Measurements from ENCODE around the gene CNTNAP2.
A peak's percentile ranks its signal among the peaks of the same experiment; 100 is the strongest.

The CNTNAP2 gene

DNA sequence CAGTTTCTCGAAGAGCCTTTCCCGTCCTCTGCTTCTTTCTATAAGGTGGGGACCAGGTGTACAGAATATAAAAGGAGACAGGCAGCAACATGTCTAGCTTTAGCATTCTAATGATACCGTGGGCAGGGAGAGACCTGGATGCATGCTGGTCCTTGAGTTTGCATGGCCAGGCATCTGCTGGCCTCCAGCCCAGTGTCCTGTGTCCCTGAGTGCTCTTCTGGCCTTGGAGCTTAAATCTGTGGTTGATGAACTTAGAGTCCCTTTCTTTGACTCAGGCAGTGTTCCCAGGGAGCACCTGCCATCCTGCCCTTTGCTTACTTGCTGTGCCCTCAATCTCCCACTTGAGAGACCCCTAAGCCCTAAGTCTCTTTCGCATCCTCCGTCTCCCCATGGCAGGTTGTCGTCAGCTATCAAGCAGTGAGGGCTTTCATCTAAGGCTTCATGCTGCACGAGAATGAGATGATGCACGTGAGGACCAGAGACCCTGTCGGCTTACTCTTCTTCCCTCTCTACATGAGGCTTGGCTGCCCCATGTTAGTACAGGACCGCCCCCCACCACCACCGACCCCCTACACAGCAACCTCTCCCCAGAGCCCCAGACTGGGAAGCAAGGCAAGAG, 2160.6 kb downstream of the CNTNAP2 start:
- H3K36me3 ChIP-seq (ENCODE audit: insufficient read depth): no peaks in the 10 kb centered on the region
- H3K4me1 ChIP-seq (ENCODE audit: low read depth, poor library complexity, severe bottlenecking): no peaks in the 10 kb centered on the region
- no peak overlapping the region for H2AFZ ChIP-seq (ENCODE audit: low read depth)
- no peak overlapping the region for H3K27ac ChIP-seq
- H3K79me2 ChIP-seq (ENCODE audit: insufficient read depth, low read depth): no peaks in the 10 kb centered on the region
- no peaks in the 10 kb centered on the region for H4K20me1 ChIP-seq (ENCODE audit: insufficient read depth)
- no peak overlapping the region for H3K4me2 ChIP-seq
- no peak overlapping the region for H3K9ac ChIP-seq
- no peaks in the 10 kb centered on the region; the same call in 1 of the 2 replicates for H3K27me3 ChIP-seq (ENCODE audit: insufficient read depth, low read depth)
- TF ChIP-seq, protein P1, sequence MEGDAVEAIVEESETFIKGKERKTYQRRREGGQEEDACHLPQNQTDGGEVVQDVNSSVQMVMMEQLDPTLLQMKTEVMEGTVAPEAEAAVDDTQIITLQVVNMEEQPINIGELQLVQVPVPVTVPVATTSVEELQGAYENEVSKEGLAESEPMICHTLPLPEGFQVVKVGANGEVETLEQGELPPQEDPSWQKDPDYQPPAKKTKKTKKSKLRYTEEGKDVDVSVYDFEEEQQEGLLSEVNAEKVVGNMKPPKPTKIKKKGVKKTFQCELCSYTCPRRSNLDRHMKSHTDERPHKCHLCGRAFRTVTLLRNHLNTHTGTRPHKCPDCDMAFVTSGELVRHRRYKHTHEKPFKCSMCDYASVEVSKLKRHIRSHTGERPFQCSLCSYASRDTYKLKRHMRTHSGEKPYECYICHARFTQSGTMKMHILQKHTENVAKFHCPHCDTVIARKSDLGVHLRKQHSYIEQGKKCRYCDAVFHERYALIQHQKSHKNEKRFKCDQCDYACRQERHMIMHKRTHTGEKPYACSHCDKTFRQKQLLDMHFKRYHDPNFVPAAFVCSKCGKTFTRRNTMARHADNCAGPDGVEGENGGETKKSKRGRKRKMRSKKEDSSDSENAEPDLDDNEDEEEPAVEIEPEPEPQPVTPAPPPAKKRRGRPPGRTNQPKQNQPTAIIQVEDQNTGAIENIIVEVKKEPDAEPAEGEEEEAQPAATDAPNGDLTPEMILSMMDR (conservative IDR thresholded peaks at IDR 0.05; ENCODE audit: low read depth, low read length): no peak
- H3K4me3 ChIP-seq (IDR thresholded peaks at IDR 0.05; ENCODE audit: insufficient read depth, low read depth, low read length): no peak overlapping the region

DNA sequence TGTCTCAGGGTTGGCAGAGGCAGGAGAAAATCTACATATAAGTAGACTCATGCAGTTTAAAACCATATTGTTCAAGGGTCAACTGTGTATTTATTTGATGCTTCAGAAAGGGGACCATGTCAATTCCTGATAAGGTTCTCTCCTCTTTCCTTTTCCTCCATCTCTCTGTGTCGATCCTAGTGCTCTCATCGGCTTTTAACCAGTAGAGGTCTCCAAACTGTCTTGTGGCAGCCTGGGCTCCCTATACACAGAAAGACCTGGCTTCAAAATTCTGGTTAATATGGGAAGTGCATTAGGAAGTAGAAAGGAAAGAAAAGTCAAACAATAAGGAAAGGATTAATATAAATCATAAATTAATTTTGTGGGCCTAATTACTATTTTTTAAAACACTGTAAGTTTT, 2169.5 kb downstream of the CNTNAP2 start:
- Histone ChIP-seq H4K20me1 (ENCODE audit: insufficient read depth) (no peaks in the 10 kb centered on the region), H3K4me3 (IDR thresholded peaks at IDR 0.05; ENCODE audit: insufficient read depth, low read depth, low read length) (no peak overlapping the region), H3K27me3 (ENCODE audit: insufficient read depth, low read depth) (no peaks in the 10 kb centered on the region; the same call in 1 of the 2 replicates), H3K36me3 (ENCODE audit: insufficient read depth) (no peaks in the 10 kb centered on the region), H3K4me2 (no peak overlapping the region), H3K9ac (no peak overlapping the region), H3K79me2 (ENCODE audit: insufficient read depth, low read depth) (no peaks in the 10 kb centered on the region), H3K4me1 (ENCODE audit: low read depth, poor library complexity, severe bottlenecking) (peaks cover 18% of the 10 kb centered on the region), H3K27ac (no peak overlapping the region), H2AFZ (ENCODE audit: low read depth) (no peak overlapping the region)
- TF ChIP-seq, protein P1 (conservative IDR thresholded peaks at IDR 0.05; ENCODE audit: low read depth, low read length): 0 out of 2 replicates have a peak, but pooled peaks have one; percentile 41

DNA sequence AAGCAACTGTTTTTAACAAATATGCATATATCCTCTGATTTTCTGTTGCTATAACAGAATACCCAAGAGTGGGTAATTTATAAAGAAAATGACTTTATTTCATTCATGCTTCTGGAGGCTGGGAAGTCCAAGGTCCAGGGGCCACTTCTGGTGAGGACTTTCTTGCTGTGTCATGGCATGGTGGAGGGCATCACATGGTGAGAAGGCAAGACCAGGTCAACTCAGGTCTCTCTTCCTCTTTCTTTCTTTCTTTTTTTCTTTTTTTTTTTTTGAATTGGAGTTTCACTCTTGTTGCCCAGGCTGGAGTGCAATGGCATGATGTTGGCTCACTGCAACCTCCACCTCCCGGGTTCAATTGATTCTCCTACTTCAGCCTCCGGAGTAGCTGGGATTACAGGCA, 2170.9 kb downstream of the CNTNAP2 start:
- no peaks in the 10 kb centered on the region for H3K27me3 ChIP-seq (ENCODE audit: insufficient read depth, low read depth)

GRCh38 chr7:148288592-148289151, 2172.1 kb downstream of the CNTNAP2 start:
- no peaks in the 10 kb centered on the region for H3K27me3 ChIP-seq (ENCODE audit: insufficient read depth, low read depth)
- H3K36me3 ChIP-seq (ENCODE audit: insufficient read depth): no peaks in the 10 kb centered on the region
- H2AFZ ChIP-seq (ENCODE audit: low read depth): no peak overlapping the region
- no peaks in the 10 kb centered on the region for H4K20me1 ChIP-seq (ENCODE audit: insufficient read depth)
- H3K9ac ChIP-seq: no peak overlapping the region
- TF ChIP-seq, protein P1 (conservative IDR thresholded peaks at IDR 0.05; ENCODE audit: low read depth, low read length): no peak
- H3K4me1 ChIP-seq (ENCODE audit: low read depth, poor library complexity, severe bottlenecking): peaks cover 18% of the 10 kb centered on the region
- no peak overlapping the region for H3K4me3 ChIP-seq (IDR thresholded peaks at IDR 0.05; ENCODE audit: insufficient read depth, low read depth, low read length)
- H3K4me2 ChIP-seq: no peak overlapping the region
- no peaks in the 10 kb centered on the region for H3K79me2 ChIP-seq (ENCODE audit: insufficient read depth, low read depth)
- no peak overlapping the region for H3K27ac ChIP-seq

More for the DNA sequence above, 2170.9 kb downstream of the CNTNAP2 start:
- H3K79me2 ChIP-seq (ENCODE audit: insufficient read depth, low read depth): no peaks in the 10 kb centered on the region
- no peak overlapping the region for H3K4me2 ChIP-seq
- H3K9ac ChIP-seq: no peak overlapping the region
- no peak overlapping the region for H2AFZ ChIP-seq (ENCODE audit: low read depth)
- H3K4me1 ChIP-seq (ENCODE audit: low read depth, poor library complexity, severe bottlenecking): peaks cover 18% of the 10 kb centered on the region
- H3K36me3 ChIP-seq (ENCODE audit: insufficient read depth): no peaks in the 10 kb centered on the region
- no peaks in the 10 kb centered on the region for H4K20me1 ChIP-seq (ENCODE audit: insufficient read depth)
- TF ChIP-seq, protein P1 (conservative IDR thresholded peaks at IDR 0.05; ENCODE audit: low read depth, low read length): no peak
- H3K4me3 ChIP-seq (IDR thresholded peaks at IDR 0.05; ENCODE audit: insufficient read depth, low read depth, low read length): no peak overlapping the region
- no peak overlapping the region for H3K27ac ChIP-seq

All from KMS-11 (cell line).